Panc1 (cell line): ENCODE results near the gene NEDD8. TPM values are rescaled to one million over a fixed set of nuclear protein-coding genes. Genes with fewer than 3 reads are reported as not detected.

Source experiments
- ATAC-seq: fragments of 200-7000 bp; cut with Tn5 transposase; 2 replicates; pipeline ENCODE4 v1.9.1; 2020; ENCODE audit warnings: mild to moderate bottlenecking, moderate library complexity
- BruUV-seq: library from RNA; stranded (reverse); fragments of 400-500 nt; replicated peaks from 2 replicates; lab custom pipeline; 2021; lab: Mats Ljungman, UMichigan
- CTCF ChIA-PET: fragments of 300-600 bp; sonication (Branson Sonifier 250); formaldehyde crosslinking; loops from one replicate; lab custom pipeline; 2022; ENCODE audit warnings: antibody characterized with exemption; lab: Charles Lee
- POLR2A ChIA-PET: fragments of 300-600 bp; sonication (Branson Sonifier 250); formaldehyde crosslinking; loops from one replicate; lab custom pipeline; 2022; ENCODE audit warnings: antibody characterized with exemption; lab: Charles Lee
- DNase-seq: peaks from one replicate; pipeline ENCODE4 v3.0.0-alpha.2; 2010; ENCODE audit warnings: low read depth, low spot score
- H3K27ac ChIP-seq: 2 replicates; pipeline ENCODE4 v1.5.1; 2011; ENCODE audit warnings: mild to moderate bottlenecking, low read length, inconsistent platforms
- H3K27me3 ChIP-seq: fragments of 200-500 bp; sonication (Bioruptor generic); 2 replicates; pipeline ENCODE4 v1.6.0; 2014; ENCODE audit warnings: low read length, inconsistent platforms; ENCODE audit not compliant: control insufficient read depth, insufficient read depth
- H3K36me3 ChIP-seq: fragments of 200-500 bp; sonication (Bioruptor generic); 2 replicates; pipeline ENCODE4 v1.5.1; 2014; ENCODE audit warnings: inconsistent platforms, mild to moderate bottlenecking, low read length, moderate library complexity; ENCODE audit not compliant: control insufficient read depth, insufficient read depth
- H3K4me1 ChIP-seq: 2 replicates; pipeline ENCODE4 v1.5.1; 2011; ENCODE audit warnings: inconsistent platforms, mild to moderate bottlenecking, low read length, moderate library complexity; ENCODE audit not compliant: control insufficient read depth, insufficient read depth
- H3K4me3 ChIP-seq, 2 experiments: 2 replicates each; pipeline ENCODE4 v1.5.1; 2011 to 2012; ENCODE audit warnings: low read depth in 2 of 2, low read length in 2 of 2, mild to moderate bottlenecking in 2 of 2, inconsistent platforms in 1 of 2, moderate library complexity in 1 of 2
- H3K9me3 ChIP-seq: fragments of 200-500 bp; sonication (Bioruptor generic); 2 replicates; pipeline ENCODE4 v1.5.1; 2014; ENCODE audit warnings: low read depth, mild to moderate bottlenecking, inconsistent platforms, low read length, moderate library complexity; ENCODE audit not compliant: control insufficient read depth, insufficient read depth
- CTCF ChIP-seq: fragments of 450-650 bp; IDR thresholded peaks from 2 replicates; pipeline ENCODE4 v1.5.1; 2017; ENCODE audit warnings: mild to moderate bottlenecking
- POLR2AphosphoS5 ChIP-seq: IDR thresholded peaks from 2 replicates; pipeline ENCODE4 v1.6.1; 2012; ENCODE audit warnings: mild to moderate bottlenecking, low read depth, low read length, moderate library complexity
- REST ChIP-seq, 2 experiments: IDR thresholded peaks; 2 replicates each; pipeline ENCODE4 v1.6.1; 2011 to 2012; ENCODE audit warnings: low read depth in 2 of 2, control low read depth in 1 of 2, low read length in 1 of 2, mild to moderate bottlenecking in 1 of 2, moderate library complexity in 1 of 2; ENCODE audit not compliant: insufficient read depth in 1 of 2
- SIN3A ChIP-seq: IDR thresholded peaks from 2 replicates; pipeline ENCODE4 v1.6.1; 2012; ENCODE audit warnings: low read depth, mild to moderate bottlenecking, low read length, moderate library complexity, borderline replicate concordance; ENCODE audit not compliant: insufficient read depth
- TCF7L2 ChIP-seq: IDR thresholded peaks from 2 replicates; pipeline ENCODE4 v1.6.1; 2011; ENCODE audit warnings: mild to moderate bottlenecking, low read depth, low read length, inconsistent platforms
- in situ Hi-C: cut with HindIII; loops from 2 replicates; pipeline ENCODE4 v1.10.0; 2016; ENCODE audit warnings: low sequenced_read_pairs, low pct_unique_long_range_greater_than_20kb
- intact Hi-C: fragments of 100-400 bp; cut with micrococcal nuclease; formaldehyde crosslinking; loops from one replicate; pipeline ENCODE4 v1.10.0; 2022; ENCODE audit not compliant: unreplicated experiment
- total RNA-seq: library from RNA; stranded (reverse); gene quantifications from one replicate; pipeline ENCODE4 v1.2.1, GENCODE V29; 2021; ENCODE audit not compliant: unreplicated experiment

Gene NEDD8
- total RNA-seq, 1 experiment from 2014 or later = 155 TPM

GRCh38 chr14:24181371-24182077, 50.6 kb downstream of the NEDD8 start:
- POLR2A ChIA-PET = no interaction called here
- DNase-seq = no peak
- Histone ChIP-seq H3K9me3 (no peaks in the 10 kb centered on the region), H3K4me3 (no peak overlapping the region), H3K4me1 (no peaks in the 10 kb centered on the region; the same call in 1 of the 2 replicates), H3K27ac (no peak overlapping the region), H3K36me3 (0 out of 2 replicates have a peak, but pooled peaks cover 2% of the 10 kb centered on the region), H3K27me3 (no peaks in the 10 kb centered on the region)
- in situ Hi-C loops (no loop called here), intact Hi-C loops (no loop called here)
- CTCF ChIA-PET = no interaction called here
- ATAC-seq = no peak
- BruUV-seq = no TSS peak
- no peak for TF ChIP-seq TCF7L2
- no peak for TF ChIP-seq CTCF
- no peak; the same call in 1 of the 2 replicates for TF ChIP-seq POLR2AphosphoS5
- TF ChIP-seq SIN3A = no peak
- no peak for TF ChIP-seq REST (IDR thresholded peaks at IDR 0.05; ENCODE audit: insufficient read depth in 1 of 2, low read depth in 2 of 2, low read length in 1 of 2)

GRCh38 chr14:24179961-24180796, 52.0 kb downstream of the NEDD8 start:
- ChIA-PET CTCF (no interaction called here), POLR2A (no interaction called here)
- in situ Hi-C loops (no loop called here), intact Hi-C loops (no loop called here)
- Histone ChIP-seq H3K27me3 (no peaks in the 10 kb centered on the region), H3K36me3 (no peaks in the 10 kb centered on the region), H3K9me3 (no peaks in the 10 kb centered on the region), H3K4me1 (no peaks in the 10 kb centered on the region; the same call in 1 of the 2 replicates), H3K27ac (no peak overlapping the region), H3K4me3 (no peak overlapping the region)
- TF ChIP-seq POLR2AphosphoS5 (no peak), CTCF (no peak), SIN3A (no peak), REST (IDR thresholded peaks at IDR 0.05; ENCODE audit: insufficient read depth in 1 of 2, low read depth in 2 of 2, low read length in 1 of 2) (no peak)
- no peak for ATAC-seq
- DNase-seq = no peak
- no TSS peak for BruUV-seq
